Measurements from ENCODE around the gene SGCA. TPM values are rescaled to one million over a fixed set of nuclear protein-coding genes. Genes with fewer than 3 reads are reported as not detected.

Gene SGCA
- total and polyA plus RNA-seq, 9 of the 15 experiments (the other 6 are each of a cell fraction or from before 2014, with no cell fraction given) = not detected

DNA sequence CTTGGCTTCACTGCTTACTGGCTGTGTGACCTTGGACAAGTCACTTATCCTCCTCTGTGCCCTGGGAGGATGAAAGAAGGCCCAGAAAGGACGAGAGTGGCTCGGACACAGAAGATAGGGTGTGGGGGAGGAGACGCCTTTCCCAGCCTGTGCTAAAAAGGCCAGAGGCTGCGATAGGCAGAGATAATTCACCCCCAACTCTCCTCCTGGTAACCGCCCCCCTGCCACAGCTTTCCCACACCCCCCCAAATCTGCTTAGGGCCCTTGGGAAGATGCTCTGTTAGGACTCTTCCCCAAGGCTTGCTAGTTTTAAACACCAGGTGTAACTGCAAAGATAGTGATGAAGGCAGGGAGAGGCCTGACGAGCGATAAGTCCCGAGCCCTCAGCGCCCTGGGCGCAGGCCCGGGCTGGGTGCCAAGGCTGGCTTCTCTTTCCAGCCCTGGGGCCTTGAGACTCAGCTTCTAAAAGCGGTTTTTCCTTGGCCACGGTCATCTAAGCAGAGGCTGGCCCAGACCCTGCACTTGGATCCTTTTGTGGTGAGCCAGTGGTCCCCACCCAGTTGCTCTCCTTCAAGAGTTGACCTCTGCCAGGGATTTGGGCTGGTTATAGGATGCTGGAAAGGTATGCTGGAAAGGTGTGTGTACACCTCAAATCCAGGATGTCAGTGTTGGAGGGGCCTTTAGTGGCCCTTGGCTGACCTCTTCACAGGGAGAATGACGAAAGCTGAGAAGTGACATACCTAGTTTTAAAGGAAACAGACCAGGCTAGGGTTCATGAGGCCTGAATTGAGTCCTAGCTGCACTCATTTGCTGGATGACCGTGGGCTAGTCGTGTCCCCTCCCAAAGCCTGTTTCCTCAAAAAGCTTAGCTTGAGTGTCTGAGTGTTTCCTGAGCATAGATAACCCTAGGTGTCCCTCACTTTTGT, 11.9 kb upstream of the SGCA start (continued):
- TF ChIP-seq CC2D1A (IDR thresholded peaks at IDR 0.05) (0 out of 2 replicates have a peak, but pooled peaks have one; percentile 32), RFX5 (IDR thresholded peaks at IDR 0.05; ENCODE audit: low read depth, low read length) (no peak), ZNF384 (IDR thresholded peaks at IDR 0.05; ENCODE audit: low read depth, low read length) (no peak), GTF2F1 (IDR thresholded peaks at IDR 0.05; ENCODE audit: low read depth, low read length) (no peak), ZNF41 (CRISPR knock-in tag; conservative IDR thresholded peaks at IDR 0.05) (no peak), JUND (IDR thresholded peaks at IDR 0.05; ENCODE audit: borderline replicate concordance, low read depth, low read length) (no peak), JUND (tag; IDR thresholded peaks at IDR 0.05; ENCODE audit: borderline replicate concordance, low read depth, low read length) (no peak), RBM17 (IDR thresholded peaks at IDR 0.05; ENCODE audit: borderline replicate concordance, low read depth, low read length) (no peak), EGR1 (conservative IDR thresholded peaks at IDR 0.05) (peak; percentile 77), NFIX (CRISPR knock-in tag; IDR thresholded peaks at IDR 0.05; ENCODE audit: low read depth) (0 out of 2 replicates have a peak, but pooled peaks have one; percentile 2), NFE2 (IDR thresholded peaks at IDR 0.05; ENCODE audit: low read depth) (no peak), ZNF224 (CRISPR knock-in tag; IDR thresholded peaks at IDR 0.05) (no peak), PPARD (CRISPR knock-in tag; IDR thresholded peaks at IDR 0.05) (no peak), RUNX1 (IDR thresholded peaks at IDR 0.05; ENCODE audit: low read depth) (no peak), GABPB1 (CRISPR knock-in tag; IDR thresholded peaks at IDR 0.05) (no peak), MXI1 (IDR thresholded peaks at IDR 0.05; ENCODE audit: low read depth, low read length) (no peak), NFIC (IDR thresholded peaks at IDR 0.05) (peak; percentile 93), HEY1 (CRISPR knock-in tag; IDR thresholded peaks at IDR 0.05; ENCODE audit: borderline replicate concordance) (no peak)
- TF ChIP-seq, protein P1, sequence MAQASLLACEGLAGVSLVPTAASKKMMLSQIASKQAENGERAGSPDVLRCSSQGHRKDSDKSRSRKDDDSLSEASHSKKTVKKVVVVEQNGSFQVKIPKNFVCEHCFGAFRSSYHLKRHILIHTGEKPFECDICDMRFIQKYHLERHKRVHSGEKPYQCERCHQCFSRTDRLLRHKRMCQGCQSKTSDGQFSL (CRISPR knock-in tag; IDR thresholded peaks at IDR 0.05) = peak; percentile 54; the same call in 1 of the 2 replicates
- TF ChIP-seq, protein P1 (tag; IDR thresholded peaks at IDR 0.05) = no peak; a peak in 1 of 4 replicates
- TF ChIP-seq, protein P2, sequence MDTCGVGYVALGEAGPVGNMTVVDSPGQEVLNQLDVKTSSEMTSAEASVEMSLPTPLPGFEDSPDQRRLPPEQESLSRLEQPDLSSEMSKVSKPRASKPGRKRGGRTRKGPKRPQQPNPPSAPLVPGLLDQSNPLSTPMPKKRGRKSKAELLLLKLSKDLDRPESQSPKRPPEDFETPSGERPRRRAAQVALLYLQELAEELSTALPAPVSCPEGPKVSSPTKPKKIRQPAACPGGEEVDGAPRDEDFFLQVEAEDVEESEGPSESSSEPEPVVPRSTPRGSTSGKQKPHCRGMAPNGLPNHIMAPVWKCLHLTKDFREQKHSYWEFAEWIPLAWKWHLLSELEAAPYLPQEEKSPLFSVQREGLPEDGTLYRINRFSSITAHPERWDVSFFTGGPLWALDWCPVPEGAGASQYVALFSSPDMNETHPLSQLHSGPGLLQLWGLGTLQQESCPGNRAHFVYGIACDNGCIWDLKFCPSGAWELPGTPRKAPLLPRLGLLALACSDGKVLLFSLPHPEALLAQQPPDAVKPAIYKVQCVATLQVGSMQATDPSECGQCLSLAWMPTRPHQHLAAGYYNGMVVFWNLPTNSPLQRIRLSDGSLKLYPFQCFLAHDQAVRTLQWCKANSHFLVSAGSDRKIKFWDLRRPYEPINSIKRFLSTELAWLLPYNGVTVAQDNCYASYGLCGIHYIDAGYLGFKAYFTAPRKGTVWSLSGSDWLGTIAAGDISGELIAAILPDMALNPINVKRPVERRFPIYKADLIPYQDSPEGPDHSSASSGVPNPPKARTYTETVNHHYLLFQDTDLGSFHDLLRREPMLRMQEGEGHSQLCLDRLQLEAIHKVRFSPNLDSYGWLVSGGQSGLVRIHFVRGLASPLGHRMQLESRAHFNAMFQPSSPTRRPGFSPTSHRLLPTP (IDR thresholded peaks at IDR 0.05; ENCODE audit: borderline replicate concordance, extremely low read depth, insufficient read length) = no peak
- TF ChIP-seq, protein P3, sequence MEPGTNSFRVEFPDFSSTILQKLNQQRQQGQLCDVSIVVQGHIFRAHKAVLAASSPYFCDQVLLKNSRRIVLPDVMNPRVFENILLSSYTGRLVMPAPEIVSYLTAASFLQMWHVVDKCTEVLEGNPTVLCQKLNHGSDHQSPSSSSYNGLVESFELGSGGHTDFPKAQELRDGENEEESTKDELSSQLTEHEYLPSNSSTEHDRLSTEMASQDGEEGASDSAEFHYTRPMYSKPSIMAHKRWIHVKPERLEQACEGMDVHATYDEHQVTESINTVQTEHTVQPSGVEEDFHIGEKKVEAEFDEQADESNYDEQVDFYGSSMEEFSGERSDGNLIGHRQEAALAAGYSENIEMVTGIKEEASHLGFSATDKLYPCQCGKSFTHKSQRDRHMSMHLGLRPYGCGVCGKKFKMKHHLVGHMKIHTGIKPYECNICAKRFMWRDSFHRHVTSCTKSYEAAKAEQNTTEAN (CRISPR knock-in tag; IDR thresholded peaks at IDR 0.05) = no peak
- TF ChIP-seq, protein P4, sequence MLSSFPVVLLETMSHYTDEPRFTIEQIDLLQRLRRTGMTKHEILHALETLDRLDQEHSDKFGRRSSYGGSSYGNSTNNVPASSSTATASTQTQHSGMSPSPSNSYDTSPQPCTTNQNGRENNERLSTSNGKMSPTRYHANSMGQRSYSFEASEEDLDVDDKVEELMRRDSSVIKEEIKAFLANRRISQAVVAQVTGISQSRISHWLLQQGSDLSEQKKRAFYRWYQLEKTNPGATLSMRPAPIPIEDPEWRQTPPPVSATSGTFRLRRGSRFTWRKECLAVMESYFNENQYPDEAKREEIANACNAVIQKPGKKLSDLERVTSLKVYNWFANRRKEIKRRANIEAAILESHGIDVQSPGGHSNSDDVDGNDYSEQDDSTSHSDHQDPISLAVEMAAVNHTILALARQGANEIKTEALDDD (IDR thresholded peaks at IDR 0.05) = peak; percentile 40; the same call in 1 of the 2 replicates
